HL-60 (cell line): ENCODE data around the gene SV2C.

Experiments used
- GABPA ChIP-seq: IDR thresholded peaks from 2 replicates; pipeline ENCODE4 v1.6.1; 2012; ENCODE audit warnings: low read depth
- POLR2AphosphoS5 ChIP-seq: IDR thresholded peaks from 2 replicates; pipeline ENCODE4 v1.6.1; 2012; ENCODE audit warnings: low read depth
- SPI1 ChIP-seq: IDR thresholded peaks from 2 replicates; pipeline ENCODE4 v1.6.1; 2012; ENCODE audit warnings: low read depth, mild to moderate bottlenecking, borderline replicate concordance
- TF ChIP-seq, protein P1 (sequence below): IDR thresholded peaks from one replicate; pipeline ENCODE4 v1.5.1; 2011; ENCODE audit warnings: low read length, control low read depth, inconsistent platforms; ENCODE audit not compliant: insufficient read depth
- TF ChIP-seq, protein P2 (sequence below): IDR thresholded peaks from 2 replicates; pipeline ENCODE4 v1.6.1; 2012; ENCODE audit warnings: low read depth; ENCODE audit not compliant: insufficient replicate concordance

DNA sequence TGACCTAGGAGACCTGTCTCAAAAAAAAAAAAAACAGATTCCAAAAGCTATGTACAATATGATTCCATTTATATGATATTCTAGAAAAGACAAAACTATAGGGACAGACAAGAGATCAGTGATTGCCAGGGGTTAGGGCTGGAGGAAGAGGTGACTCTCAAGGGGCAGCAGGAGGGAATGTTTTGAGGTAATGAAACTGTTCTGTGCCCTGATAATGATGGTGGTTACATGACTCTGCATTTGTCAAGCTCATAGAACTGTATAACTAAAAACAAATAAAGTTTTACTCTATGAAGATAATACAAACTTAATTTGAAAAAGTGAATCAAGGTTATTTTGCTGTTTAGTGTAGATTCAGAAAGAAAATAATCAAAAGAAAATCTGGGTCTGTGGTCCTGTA is 194.6 kb downstream of the SV2C start:
- TF ChIP-seq, protein P1, sequence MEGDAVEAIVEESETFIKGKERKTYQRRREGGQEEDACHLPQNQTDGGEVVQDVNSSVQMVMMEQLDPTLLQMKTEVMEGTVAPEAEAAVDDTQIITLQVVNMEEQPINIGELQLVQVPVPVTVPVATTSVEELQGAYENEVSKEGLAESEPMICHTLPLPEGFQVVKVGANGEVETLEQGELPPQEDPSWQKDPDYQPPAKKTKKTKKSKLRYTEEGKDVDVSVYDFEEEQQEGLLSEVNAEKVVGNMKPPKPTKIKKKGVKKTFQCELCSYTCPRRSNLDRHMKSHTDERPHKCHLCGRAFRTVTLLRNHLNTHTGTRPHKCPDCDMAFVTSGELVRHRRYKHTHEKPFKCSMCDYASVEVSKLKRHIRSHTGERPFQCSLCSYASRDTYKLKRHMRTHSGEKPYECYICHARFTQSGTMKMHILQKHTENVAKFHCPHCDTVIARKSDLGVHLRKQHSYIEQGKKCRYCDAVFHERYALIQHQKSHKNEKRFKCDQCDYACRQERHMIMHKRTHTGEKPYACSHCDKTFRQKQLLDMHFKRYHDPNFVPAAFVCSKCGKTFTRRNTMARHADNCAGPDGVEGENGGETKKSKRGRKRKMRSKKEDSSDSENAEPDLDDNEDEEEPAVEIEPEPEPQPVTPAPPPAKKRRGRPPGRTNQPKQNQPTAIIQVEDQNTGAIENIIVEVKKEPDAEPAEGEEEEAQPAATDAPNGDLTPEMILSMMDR: no peak
- TF ChIP-seq SPI1 (no peak), GABPA (no peak), POLR2AphosphoS5 (no peak)
- TF ChIP-seq, protein P2, sequence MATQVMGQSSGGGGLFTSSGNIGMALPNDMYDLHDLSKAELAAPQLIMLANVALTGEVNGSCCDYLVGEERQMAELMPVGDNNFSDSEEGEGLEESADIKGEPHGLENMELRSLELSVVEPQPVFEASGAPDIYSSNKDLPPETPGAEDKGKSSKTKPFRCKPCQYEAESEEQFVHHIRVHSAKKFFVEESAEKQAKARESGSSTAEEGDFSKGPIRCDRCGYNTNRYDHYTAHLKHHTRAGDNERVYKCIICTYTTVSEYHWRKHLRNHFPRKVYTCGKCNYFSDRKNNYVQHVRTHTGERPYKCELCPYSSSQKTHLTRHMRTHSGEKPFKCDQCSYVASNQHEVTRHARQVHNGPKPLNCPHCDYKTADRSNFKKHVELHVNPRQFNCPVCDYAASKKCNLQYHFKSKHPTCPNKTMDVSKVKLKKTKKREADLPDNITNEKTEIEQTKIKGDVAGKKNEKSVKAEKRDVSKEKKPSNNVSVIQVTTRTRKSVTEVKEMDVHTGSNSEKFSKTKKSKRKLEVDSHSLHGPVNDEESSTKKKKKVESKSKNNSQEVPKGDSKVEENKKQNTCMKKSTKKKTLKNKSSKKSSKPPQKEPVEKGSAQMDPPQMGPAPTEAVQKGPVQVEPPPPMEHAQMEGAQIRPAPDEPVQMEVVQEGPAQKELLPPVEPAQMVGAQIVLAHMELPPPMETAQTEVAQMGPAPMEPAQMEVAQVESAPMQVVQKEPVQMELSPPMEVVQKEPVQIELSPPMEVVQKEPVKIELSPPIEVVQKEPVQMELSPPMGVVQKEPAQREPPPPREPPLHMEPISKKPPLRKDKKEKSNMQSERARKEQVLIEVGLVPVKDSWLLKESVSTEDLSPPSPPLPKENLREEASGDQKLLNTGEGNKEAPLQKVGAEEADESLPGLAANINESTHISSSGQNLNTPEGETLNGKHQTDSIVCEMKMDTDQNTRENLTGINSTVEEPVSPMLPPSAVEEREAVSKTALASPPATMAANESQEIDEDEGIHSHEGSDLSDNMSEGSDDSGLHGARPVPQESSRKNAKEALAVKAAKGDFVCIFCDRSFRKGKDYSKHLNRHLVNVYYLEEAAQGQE: no peak
